GM10266 (cell line): ENCODE data around the gene DENND5B.
"Not testable (repeated sequence)": the region's sequence is repeated elsewhere in the genome, so short reads cannot be mapped to it uniquely, and the experiment has no call there.

Source experiments
- DNase-seq: peaks from one replicate; pipeline ENCODE4 v3.0.0; 2012; ENCODE audit errors: extremely low spot score
- TF ChIP-seq, protein P1 (sequence below): IDR thresholded peaks from 2 replicates; pipeline ENCODE4 v1.5.1; 2012; ENCODE audit warnings: mild to moderate bottlenecking, low read depth; ENCODE audit not compliant: control insufficient read depth, insufficient read depth; ENCODE audit errors: missing control alignments

The DENND5B gene

DNA sequence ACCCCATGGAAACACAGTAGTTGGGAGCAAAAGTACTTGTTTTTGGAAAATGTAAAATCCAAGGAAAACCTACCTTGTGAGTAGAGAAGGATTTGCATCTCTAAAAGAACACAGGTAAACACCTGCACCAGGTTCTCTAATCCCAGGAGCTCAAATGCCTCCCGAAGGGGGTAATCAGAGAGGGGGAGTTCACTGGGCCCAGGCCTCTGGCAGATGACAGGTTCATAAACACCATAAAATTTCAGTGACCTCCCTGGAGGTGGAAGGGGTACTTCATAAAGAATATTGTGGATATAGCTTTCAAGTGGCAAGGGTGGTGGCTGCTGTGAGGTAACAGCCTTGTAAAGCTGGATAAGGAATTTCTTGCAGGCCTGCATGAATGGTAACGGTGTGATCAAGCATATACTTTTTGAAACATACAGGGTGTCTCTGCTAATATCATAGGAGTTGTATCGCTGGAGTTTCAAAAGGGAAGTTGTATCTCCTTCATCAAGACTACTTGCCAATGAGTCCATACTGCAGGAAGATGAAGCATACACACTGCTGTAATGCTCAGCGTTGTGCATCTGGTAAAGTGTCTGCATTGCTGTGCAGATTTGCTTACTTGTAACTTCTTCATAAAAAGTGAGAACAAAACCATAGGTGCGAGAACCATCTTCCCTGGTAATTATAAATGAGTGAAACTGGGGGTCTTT, 111.3 kb downstream of the DENND5B start:
- TF ChIP-seq, protein P1, sequence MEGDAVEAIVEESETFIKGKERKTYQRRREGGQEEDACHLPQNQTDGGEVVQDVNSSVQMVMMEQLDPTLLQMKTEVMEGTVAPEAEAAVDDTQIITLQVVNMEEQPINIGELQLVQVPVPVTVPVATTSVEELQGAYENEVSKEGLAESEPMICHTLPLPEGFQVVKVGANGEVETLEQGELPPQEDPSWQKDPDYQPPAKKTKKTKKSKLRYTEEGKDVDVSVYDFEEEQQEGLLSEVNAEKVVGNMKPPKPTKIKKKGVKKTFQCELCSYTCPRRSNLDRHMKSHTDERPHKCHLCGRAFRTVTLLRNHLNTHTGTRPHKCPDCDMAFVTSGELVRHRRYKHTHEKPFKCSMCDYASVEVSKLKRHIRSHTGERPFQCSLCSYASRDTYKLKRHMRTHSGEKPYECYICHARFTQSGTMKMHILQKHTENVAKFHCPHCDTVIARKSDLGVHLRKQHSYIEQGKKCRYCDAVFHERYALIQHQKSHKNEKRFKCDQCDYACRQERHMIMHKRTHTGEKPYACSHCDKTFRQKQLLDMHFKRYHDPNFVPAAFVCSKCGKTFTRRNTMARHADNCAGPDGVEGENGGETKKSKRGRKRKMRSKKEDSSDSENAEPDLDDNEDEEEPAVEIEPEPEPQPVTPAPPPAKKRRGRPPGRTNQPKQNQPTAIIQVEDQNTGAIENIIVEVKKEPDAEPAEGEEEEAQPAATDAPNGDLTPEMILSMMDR: no peak
- no peak for DNase-seq

DNA sequence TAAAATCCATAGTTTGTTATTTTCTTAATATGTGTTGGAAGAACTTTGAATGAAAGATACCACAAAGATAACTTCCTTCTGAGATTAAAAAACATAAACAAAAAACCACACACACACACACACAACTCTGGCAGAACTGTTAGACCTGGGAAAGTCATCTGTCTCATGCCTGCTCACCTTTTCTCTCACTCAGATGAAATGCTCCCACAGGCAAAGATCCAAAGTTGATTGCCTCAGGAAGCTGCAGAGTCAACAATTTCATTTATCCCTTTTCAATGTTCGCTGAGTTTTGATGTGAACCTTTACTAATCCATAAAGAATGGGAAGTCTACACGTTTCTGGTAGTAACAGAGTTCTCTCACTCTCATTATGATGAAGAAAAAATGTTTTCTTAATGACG, 112.0 kb downstream of the DENND5B start:
- TF ChIP-seq, protein P1: no peak
- DNase-seq: no peak

DNA sequence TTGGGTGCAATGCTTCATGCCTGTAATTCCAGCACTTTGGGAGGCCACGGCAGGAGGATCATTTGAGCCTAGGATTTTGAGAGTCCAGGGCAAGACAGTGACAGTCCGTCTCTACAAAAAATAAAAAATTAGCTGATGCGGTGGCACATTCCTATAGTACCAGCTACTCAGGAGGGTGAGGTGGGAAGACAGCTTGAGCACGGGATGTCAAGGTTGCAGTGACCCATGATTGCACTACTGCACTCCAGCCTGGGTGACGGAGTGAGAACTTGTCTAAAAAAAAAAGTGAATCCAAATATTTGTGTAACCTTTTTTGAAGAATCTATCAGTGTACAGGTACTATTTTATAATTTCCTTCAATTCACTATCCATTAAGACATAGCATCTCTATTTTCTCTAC, 112.5 kb downstream of the DENND5B start:
- no peak for DNase-seq
- TF ChIP-seq, protein P1: no peak

DNA sequence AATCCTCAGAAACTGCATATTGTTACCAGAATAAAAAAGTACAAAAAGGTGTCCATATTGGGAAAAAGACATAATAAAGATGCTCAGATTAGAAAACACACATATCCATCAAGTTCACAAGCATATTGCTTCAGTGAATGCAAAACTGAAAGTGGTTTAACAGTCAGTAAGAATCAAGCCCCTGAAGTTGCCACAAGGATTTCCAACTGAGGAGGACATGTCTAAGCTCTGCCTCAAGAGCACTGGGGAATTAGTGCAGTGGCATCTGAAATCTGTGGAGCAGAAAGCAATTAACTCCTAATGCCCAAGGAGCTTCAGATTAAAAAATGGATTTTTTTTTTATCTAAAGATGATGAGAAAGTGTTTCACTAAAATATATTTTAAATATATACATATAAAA, 113.2 kb downstream of the DENND5B start:
- DNase-seq: peak; percentile 8
- TF ChIP-seq, protein P1: no peak

DNA sequence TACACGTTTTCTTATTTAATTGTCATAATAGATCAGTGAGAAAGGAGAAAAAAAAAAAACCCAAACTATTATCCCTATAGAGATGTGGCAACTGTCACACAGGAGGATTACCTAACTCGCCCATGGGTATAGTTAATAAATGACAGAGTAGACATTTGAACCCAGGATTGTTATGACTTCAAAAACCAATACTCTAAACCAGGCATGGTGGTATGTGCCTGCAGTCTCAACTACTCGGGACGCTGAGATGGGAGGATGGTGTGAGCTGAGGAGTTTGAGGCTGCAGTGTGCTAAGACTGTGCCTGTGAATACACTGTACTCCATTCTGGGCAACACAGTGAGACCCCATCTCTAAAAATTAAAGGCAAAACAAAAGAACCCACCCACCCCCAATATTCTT, 114.5 kb downstream of the DENND5B start:
- TF ChIP-seq, protein P1: no peak
- DNase-seq: no peak

DNA sequence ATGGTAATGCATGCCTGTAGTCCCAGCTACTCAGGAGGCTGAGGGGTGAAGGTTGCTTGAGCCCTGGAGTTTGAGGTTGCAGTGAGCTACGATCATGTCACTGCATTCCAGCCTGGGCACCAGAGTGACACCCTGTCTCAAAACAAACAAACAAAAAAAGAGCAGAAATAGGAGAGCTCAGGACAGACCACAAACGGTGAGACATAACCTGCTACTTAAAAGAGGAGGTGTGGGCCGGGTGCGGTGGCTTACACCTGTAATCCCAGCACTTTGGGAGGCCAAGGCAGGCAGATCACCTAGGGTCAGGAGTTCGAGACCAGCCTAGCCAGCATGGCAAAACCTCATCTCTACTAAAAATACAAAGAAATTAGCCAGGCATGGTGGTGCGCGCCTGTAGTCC, 115.3 kb downstream of the DENND5B start:
- not testable (repeated sequence) for DNase-seq

DNA sequence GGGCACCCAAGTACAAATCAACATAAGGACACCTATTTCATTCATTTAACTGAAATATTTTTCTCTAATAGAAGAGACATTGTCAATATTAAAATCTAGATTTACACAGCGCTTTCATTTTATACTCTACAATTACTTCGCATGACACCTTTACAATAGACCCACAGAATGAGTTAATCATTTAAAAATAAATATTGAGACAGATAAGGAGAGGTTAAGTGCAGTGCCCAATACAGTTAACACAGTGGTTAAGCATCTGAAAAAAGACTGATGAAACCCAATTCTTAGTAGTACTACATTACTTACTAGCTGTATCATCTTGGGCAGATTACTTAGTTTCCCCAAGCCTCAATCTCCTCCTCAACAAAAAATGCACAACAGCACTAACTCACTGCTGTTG, 116.2 kb downstream of the DENND5B start:
- TF ChIP-seq, protein P1: no peak
- no peak for DNase-seq

DNA sequence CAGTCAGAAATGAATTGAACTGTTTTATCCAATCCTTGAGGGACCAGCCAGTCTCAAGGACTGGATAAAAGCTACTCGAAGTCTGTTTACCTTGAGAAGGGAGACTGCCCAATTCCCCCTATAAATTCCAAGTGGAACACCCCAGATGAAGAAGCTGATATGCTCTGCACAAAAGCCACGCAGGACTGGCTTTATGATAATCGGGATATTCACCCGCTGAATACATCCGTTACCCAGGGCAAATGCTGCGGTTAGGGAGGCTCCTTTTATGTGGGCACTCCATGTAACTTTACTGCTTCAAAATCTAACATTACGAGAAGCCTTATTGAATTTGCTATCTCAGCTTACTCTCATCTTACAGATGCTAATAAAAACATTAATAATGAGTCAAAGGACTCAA, 119.1 kb downstream of the DENND5B start:
- TF ChIP-seq, protein P1: no peak
- DNase-seq: no peak
